ENCODE measurements around the gene CFAP100.

The CFAP100 gene

DNA sequence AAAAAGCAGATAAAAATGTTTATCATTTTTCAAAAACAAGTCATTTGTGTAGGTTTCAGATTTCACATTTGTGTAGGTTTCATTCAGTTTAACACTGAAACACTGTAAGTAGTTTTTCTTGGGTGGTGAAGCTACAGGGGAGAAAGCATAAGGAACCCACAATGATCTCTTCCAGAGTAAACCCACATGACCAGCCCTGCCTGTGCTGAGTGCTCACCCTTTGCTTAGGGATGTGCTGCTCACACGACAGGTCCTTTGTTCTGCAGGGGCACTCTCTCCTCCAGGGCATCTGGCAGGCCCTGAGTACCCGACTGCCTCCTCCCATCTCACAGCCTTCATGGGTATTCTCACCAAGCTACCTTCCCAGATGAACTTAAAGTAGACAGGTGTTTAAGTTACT, 52.1 kb downstream of the CFAP100 start:
- Histone ChIP-seq H3K27me3 (ENCODE audit: control insufficient read depth, insufficient read depth, low read length) (no peaks in the 10 kb centered on the region), H3K9ac (ENCODE audit: low read length) (no peak overlapping the region), H3K9me3 (ENCODE audit: control insufficient read depth, low read length) (no peaks in the 10 kb centered on the region), H3K36me3 (ENCODE audit: control insufficient read depth, insufficient read depth, low read length) (peaks cover 6% of the 10 kb centered on the region), H3K4me3 (ENCODE audit: low read length) (no peak overlapping the region), H3K4me1 (ENCODE audit: control insufficient read depth, insufficient read depth, low read length) (no peaks in the 10 kb centered on the region)

DNA sequence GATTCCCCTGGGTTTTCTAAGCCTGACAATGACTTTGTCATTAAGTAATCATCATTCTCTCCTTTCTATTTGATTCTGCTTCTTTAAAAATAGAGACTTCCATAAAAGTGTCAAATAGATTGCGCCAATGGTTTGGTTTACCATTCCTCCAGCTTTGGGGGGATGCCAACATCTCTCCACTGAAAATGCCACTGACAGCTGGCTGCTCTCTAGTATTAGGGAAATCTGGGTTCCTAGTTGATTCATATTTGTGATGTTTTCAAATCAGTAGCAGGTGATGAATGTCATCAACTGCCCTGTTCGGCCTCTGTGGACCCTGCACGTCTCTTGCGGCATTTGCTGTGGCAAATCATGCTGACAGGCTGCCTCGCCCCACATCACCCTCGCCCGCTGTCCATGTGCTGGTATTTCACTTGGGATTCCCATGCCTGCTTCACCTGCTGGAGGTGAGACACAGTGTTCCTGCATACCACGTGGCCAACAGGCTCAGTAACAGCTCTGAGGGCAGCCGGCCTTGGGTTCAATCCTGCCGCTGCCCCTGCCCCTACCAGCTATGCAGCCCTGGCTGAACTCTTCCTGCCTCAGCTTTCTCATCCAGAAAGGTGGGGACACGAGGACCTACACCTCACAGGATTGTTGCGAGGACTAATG, 52.9 kb downstream of the CFAP100 start:
- Histone ChIP-seq H3K4me3 (ENCODE audit: low read length) (no peak overlapping the region), H3K9ac (ENCODE audit: low read length) (no peak overlapping the region), H3K36me3 (ENCODE audit: control insufficient read depth, insufficient read depth, low read length) (peaks cover 6% of the 10 kb centered on the region), H3K9me3 (ENCODE audit: control insufficient read depth, low read length) (no peaks in the 10 kb centered on the region), H3K4me1 (ENCODE audit: control insufficient read depth, insufficient read depth, low read length) (no peaks in the 10 kb centered on the region), H3K27me3 (ENCODE audit: control insufficient read depth, insufficient read depth, low read length) (no peaks in the 10 kb centered on the region)

DNA sequence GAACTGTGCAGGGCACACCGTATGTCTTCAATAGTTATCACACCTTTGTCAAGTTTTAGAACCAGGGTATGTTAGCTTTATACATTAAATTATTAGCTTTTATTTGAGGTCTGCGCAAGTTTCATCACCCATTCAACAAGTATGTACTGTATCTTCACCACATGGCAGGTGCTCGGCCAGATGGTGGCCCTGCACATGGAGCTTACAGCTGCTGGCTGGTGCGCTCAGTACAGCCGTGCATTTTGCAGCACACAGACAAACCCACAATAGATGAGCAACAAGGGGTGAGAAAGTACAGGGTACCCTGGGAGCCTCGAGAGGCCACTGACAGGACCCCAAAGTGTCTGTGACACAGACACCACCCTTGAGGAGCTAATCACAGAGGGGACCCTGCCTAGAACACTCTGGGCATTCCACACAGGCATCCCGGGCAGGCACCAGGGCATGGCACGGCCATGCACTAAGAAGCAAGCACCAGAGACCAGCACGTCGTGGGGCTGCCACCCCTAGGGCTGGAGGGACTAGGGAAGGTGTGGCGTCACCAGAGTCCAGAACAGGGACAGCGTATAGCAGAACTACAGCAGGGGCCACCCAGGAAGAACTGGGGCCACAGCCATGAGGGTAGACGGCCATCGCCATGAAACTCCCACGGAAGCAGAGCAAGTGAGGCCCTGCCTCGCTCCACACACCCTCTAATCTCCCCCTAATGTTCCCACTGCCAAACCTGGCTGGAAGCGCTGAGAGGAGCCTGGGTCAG, 53.6 kb downstream of the CFAP100 start:
- Histone ChIP-seq H3K36me3 (ENCODE audit: control insufficient read depth, insufficient read depth, low read length) (peaks cover 6% of the 10 kb centered on the region), H3K4me3 (ENCODE audit: low read length) (no peak overlapping the region), H3K4me1 (ENCODE audit: control insufficient read depth, insufficient read depth, low read length) (no peaks in the 10 kb centered on the region), H3K9me3 (ENCODE audit: control insufficient read depth, low read length) (no peaks in the 10 kb centered on the region), H3K9ac (ENCODE audit: low read length) (no peak overlapping the region), H3K27me3 (ENCODE audit: control insufficient read depth, insufficient read depth, low read length) (no peaks in the 10 kb centered on the region)

DNA sequence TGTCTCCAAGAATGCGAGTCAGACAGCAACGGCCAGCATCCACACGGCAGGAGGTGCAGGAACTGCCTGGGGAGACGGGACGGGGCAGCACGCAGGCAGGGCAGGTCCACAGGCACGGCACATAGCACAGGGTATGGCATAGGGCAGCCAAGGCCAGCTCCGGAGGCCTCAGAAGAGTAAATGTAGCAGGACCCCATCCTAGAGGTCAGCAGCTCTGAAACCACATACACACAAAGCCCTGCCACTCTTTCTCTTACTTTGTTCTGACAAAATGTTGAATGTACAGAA, 54.1 kb downstream of the CFAP100 start:
- H3K36me3 ChIP-seq (ENCODE audit: control insufficient read depth, insufficient read depth, low read length) = peaks cover 6% of the 10 kb centered on the region
- no peaks in the 10 kb centered on the region for H3K9me3 ChIP-seq (ENCODE audit: control insufficient read depth, low read length)
- no peak overlapping the region for H3K4me3 ChIP-seq (ENCODE audit: low read length)
- no peaks in the 10 kb centered on the region for H3K27me3 ChIP-seq (ENCODE audit: control insufficient read depth, insufficient read depth, low read length)
- no peak overlapping the region for H3K9ac ChIP-seq (ENCODE audit: low read length)
- H3K4me1 ChIP-seq (ENCODE audit: control insufficient read depth, insufficient read depth, low read length) = no peaks in the 10 kb centered on the region

DNA sequence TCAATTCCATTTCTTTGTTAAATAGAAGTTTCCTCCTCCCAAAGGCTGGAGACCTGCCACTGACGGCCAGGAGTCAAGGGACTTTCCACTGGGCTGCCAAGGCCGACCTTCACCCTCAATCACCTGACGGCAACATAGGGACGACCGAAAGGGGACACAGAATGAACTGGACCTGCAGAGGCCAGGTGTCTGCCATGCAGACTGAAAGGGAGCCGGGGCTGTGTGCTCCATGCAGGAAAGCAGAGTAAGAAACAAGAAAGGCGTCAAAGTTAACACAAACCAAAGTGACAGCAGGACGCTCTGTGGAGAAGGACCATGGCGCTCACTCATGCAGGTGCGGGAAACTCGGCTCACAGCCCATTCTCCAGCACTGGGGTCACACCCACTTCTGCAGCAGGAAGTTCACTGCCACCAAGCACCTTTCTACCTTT, 54.9 kb downstream of the CFAP100 start:
- Histone ChIP-seq H3K27me3 (ENCODE audit: control insufficient read depth, insufficient read depth, low read length) (no peaks in the 10 kb centered on the region), H3K4me3 (ENCODE audit: low read length) (no peak overlapping the region), H3K4me1 (ENCODE audit: control insufficient read depth, insufficient read depth, low read length) (no peaks in the 10 kb centered on the region), H3K9me3 (ENCODE audit: control insufficient read depth, low read length) (no peaks in the 10 kb centered on the region), H3K36me3 (ENCODE audit: control insufficient read depth, insufficient read depth, low read length) (peaks cover 6% of the 10 kb centered on the region), H3K9ac (ENCODE audit: low read length) (no peak overlapping the region)

DNA sequence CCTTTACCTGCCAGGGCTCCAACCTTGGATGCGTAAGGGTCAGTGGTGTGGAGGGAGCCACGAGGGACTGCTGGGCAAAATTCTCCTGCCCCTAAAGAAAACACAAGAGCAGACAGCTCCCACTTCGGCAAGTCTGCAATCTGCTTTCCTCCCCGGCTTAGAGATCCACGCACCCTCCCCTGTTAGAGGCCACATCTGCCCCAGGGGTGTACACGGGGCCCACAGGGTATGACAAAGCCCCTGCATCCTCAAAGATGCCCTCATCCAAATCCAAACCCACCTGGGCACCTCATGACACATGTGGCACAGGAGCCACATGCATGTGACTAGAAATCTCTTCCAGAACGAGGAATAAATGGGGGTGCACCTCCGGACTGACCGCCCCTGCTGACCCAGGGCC, 55.5 kb downstream of the CFAP100 start:
- Histone ChIP-seq H3K9me3 (ENCODE audit: control insufficient read depth, low read length) (no peaks in the 10 kb centered on the region), H3K4me1 (ENCODE audit: control insufficient read depth, insufficient read depth, low read length) (no peaks in the 10 kb centered on the region), H3K36me3 (ENCODE audit: control insufficient read depth, insufficient read depth, low read length) (peaks cover 6% of the 10 kb centered on the region), H3K4me3 (ENCODE audit: low read length) (no peak overlapping the region), H3K27me3 (ENCODE audit: control insufficient read depth, insufficient read depth, low read length) (no peaks in the 10 kb centered on the region), H3K9ac (ENCODE audit: low read length) (no peak overlapping the region)

DNA sequence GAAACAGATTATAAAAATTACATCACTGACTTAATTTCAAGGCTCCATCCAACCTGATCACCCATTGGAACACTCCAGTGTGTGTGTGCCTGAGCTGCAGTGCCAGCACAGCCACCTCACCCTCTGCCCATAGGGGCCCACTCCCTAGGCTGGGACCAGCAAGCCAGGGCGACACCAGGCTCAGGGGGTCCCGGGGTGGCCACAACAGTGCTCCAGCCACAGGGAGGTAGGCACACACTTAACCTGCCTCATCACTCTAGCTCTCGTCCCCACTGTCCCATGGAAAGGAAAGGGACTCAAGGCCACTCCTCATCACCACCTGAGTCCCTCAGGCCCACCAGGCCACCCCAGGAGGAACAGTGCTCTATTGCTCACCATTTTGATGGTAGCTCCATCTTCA, 56.0 kb downstream of the CFAP100 start:
- Histone ChIP-seq H3K36me3 (ENCODE audit: control insufficient read depth, insufficient read depth, low read length) (peaks cover 6% of the 10 kb centered on the region), H3K27me3 (ENCODE audit: control insufficient read depth, insufficient read depth, low read length) (no peaks in the 10 kb centered on the region), H3K9me3 (ENCODE audit: control insufficient read depth, low read length) (no peaks in the 10 kb centered on the region), H3K4me3 (ENCODE audit: low read length) (no peak overlapping the region), H3K4me1 (ENCODE audit: control insufficient read depth, insufficient read depth, low read length) (no peaks in the 10 kb centered on the region), H3K9ac (ENCODE audit: low read length) (no peak overlapping the region)

DNA sequence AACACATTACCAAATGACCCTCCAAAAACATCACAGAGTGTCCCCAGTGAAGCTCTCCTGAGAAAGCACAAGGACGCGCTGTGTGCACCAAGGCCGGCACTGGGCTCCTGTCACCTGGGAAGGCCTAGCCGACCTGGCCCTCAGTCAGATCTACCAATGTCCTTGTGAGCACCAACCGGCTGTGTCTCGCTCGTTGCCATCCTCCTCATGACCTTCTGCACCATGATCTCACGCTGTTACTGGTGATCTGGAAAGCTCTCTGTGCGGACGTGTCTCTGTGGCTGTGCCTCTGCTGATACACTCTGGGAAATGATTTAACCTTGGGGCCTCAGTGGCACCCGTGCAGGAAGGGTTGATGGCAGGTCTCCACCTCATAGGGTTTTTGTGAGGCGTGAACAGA, 56.8 kb downstream of the CFAP100 start:
- Histone ChIP-seq H3K36me3 (ENCODE audit: control insufficient read depth, insufficient read depth, low read length) (peaks cover 6% of the 10 kb centered on the region), H3K4me1 (ENCODE audit: control insufficient read depth, insufficient read depth, low read length) (no peaks in the 10 kb centered on the region), H3K9ac (ENCODE audit: low read length) (no peak overlapping the region), H3K4me3 (ENCODE audit: low read length) (no peak overlapping the region), H3K27me3 (ENCODE audit: control insufficient read depth, insufficient read depth, low read length) (no peaks in the 10 kb centered on the region), H3K9me3 (ENCODE audit: control insufficient read depth, low read length) (no peaks in the 10 kb centered on the region)

DNA sequence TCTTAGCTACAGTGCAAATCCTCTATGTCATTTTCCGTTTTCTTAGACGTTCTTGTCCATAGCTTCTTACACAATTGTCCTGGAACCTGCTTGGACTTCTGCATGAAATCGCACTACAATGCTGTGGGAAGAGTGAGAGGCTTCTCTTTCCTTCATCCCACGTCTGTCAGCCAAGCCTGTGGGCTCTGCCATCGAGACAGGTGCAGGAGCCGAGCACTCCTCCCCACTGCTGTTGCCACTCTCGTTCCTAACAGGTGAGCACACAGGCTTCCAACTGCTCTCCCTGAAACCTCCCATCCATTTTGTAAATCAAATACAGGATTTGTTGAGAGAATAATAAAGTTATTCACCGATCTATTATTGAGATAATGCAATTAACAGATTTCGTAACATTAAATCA, 57.5 kb downstream of the CFAP100 start:
- no peaks in the 10 kb centered on the region for H3K9me3 ChIP-seq (ENCODE audit: control insufficient read depth, low read length)
- no peak overlapping the region for H3K4me3 ChIP-seq (ENCODE audit: low read length)
- no peaks in the 10 kb centered on the region for H3K27me3 ChIP-seq (ENCODE audit: control insufficient read depth, insufficient read depth, low read length)
- H3K9ac ChIP-seq (ENCODE audit: low read length) = no peak overlapping the region
- no peaks in the 10 kb centered on the region for H3K4me1 ChIP-seq (ENCODE audit: control insufficient read depth, insufficient read depth, low read length)
- peaks cover 6% of the 10 kb centered on the region for H3K36me3 ChIP-seq (ENCODE audit: control insufficient read depth, insufficient read depth, low read length)

DNA sequence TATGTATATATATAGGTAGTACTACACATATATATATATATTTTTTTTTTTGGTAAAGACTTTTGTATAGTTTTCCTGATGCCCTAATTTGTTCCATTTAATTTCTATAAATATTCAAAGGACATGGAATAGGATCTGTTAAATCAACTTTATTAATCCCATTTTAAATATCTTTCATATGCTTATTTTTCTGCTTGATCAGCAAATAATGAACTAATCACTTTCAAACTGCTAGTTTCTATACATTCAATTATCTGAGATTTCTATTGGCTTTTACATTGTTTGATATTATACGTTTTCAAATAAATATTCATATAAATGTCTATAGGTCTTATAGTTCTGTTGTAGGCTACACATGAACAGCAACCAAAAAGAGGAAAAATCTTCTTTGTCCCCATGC, 59.3 kb downstream of the CFAP100 start:
- no peaks in the 10 kb centered on the region for H3K4me1 ChIP-seq (ENCODE audit: control insufficient read depth, insufficient read depth, low read length)
- H3K9me3 ChIP-seq (ENCODE audit: control insufficient read depth, low read length) = no peaks in the 10 kb centered on the region
- H3K36me3 ChIP-seq (ENCODE audit: control insufficient read depth, insufficient read depth, low read length) = peaks cover 7% of the 10 kb centered on the region
- H3K27me3 ChIP-seq (ENCODE audit: control insufficient read depth, insufficient read depth, low read length) = no peaks in the 10 kb centered on the region
- H3K9ac ChIP-seq (ENCODE audit: low read length) = no peak overlapping the region
- H3K4me3 ChIP-seq (ENCODE audit: low read length) = no peak overlapping the region

DNA sequence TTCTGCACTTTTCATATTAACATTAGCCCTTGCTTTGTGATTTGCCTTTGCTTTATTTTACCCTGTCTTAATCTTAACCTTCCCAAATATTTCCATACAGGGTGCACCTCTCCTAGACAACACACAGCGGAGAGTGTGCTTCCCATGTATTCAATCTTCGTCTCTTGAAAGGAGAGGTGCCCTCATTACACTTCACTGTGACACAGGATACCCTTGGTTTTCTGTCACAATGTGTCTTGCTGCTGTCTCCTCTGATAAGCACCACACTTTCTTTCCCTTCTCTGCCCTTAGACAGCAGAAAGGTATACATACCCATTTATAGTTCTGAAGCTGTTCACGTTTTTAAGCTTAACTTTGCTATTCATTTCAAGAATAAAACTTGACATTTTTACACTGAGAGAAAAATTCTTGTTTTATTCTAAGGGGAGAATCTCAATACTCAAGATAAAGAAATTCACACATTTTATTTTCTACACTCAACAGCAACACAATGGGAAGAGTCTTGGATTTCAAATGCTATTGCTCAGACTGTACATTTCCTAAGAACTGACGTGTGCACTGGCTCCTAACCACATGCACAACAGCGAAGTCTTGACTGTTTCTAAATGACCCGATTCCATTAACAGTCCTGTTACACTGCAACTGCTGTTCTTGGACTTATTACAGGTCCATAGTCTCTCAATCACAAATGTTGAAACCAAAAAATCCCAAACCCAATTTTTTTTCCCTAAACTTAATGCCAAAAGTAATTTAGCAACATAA, 59.9 kb downstream of the CFAP100 start:
- Histone ChIP-seq H3K27me3 (ENCODE audit: control insufficient read depth, insufficient read depth, low read length) (no peaks in the 10 kb centered on the region), H3K9me3 (ENCODE audit: control insufficient read depth, low read length) (no peaks in the 10 kb centered on the region), H3K4me3 (ENCODE audit: low read length) (no peak overlapping the region), H3K9ac (ENCODE audit: low read length) (no peak overlapping the region), H3K36me3 (ENCODE audit: control insufficient read depth, insufficient read depth, low read length) (peaks cover 13% of the 10 kb centered on the region), H3K4me1 (ENCODE audit: control insufficient read depth, insufficient read depth, low read length) (no peaks in the 10 kb centered on the region)

DNA sequence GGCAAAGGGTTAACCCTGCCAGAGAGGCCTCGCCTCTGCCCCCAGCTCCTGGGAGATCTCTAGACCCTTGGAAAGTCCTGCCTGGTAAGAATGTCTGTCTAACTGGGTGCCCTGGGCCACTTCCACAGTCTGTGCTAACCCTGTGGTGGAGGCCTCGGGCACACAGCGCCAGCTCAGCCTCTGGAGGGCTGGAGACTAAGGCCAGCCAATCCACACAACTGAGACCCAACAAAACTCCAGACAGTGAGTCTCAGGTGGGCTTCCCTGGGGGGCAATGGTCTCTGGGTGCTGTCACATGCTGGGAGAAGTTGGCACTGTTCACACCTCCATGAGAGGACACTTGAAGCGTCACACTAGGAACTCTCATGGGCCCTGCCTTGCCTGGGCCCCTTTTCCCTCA, 61.5 kb downstream of the CFAP100 start:
- H3K4me1 ChIP-seq (ENCODE audit: control insufficient read depth, insufficient read depth, low read length) = no peaks in the 10 kb centered on the region
- H3K4me3 ChIP-seq (ENCODE audit: low read length) = no peak overlapping the region
- no peaks in the 10 kb centered on the region for H3K9me3 ChIP-seq (ENCODE audit: control insufficient read depth, low read length)
- peaks cover 16% of the 10 kb centered on the region for H3K36me3 ChIP-seq (ENCODE audit: control insufficient read depth, insufficient read depth, low read length)
- H3K9ac ChIP-seq (ENCODE audit: low read length) = no peak overlapping the region
- H3K27me3 ChIP-seq (ENCODE audit: control insufficient read depth, insufficient read depth, low read length) = no peaks in the 10 kb centered on the region
